IMR-90 (cell line): ENCODE results near the gene CDC20B. TPM values are rescaled to one million over a fixed set of nuclear protein-coding genes. Genes with fewer than 3 reads are reported as not detected.

ENCODE experiments used
- ATAC-seq: fragments of 200-7000 bp; cut with Tn5 transposase; 2 replicates; pipeline ENCODE4 v1.9.1; 2020; ENCODE audit warnings: low read depth, mild to moderate bottlenecking, moderate library complexity
- BruUV-seq: library from RNA; stranded (reverse); fragments of 400-500 nt; replicated peaks from 2 replicates; lab custom pipeline; 2021; lab: Mats Ljungman, UMichigan
- CTCF ChIA-PET: fragments of 300-600 bp; formaldehyde crosslinking; extraction: SDS; loops from one replicate; lab custom pipeline; 2021; ENCODE audit warnings: antibody characterized with exemption; lab: Yijun Ruan, JAX
- POLR2A ChIA-PET: fragments of 300-600 bp; sonication (Branson Sonifier 250); formaldehyde crosslinking; loops from one replicate; lab custom pipeline; 2022; ENCODE audit warnings: antibody characterized with exemption; ENCODE audit not compliant: unreplicated experiment; lab: Charles Lee
- DNase-seq: peaks from one replicate; pipeline ENCODE4 v3.0.0; 2013
- H2AFZ ChIP-seq: replicated peaks from 2 replicates; pipeline ENCODE3; 2013; ENCODE audit warnings: low read length, mild to moderate bottlenecking; ENCODE audit not compliant: poor library complexity
- H2AK5ac ChIP-seq: 2 replicates; pipeline ENCODE4 v1.6.1; 2013; ENCODE audit warnings: low read depth, low read length, inconsistent platforms
- H2AK9ac ChIP-seq: replicated peaks from 2 replicates; pipeline ENCODE3; 2013; ENCODE audit warnings: mild to moderate bottlenecking, low read depth, low read length, moderate library complexity; ENCODE audit not compliant: poor library complexity
- H2BK120ac ChIP-seq: 2 replicates; pipeline ENCODE4 v1.6.1; 2013; ENCODE audit warnings: low read depth, low read length, inconsistent platforms
- H2BK15ac ChIP-seq: 3 replicates; pipeline ENCODE4 v1.6.1; 2013; ENCODE audit warnings: low read depth, low read length, inconsistent platforms
- H2BK20ac ChIP-seq: 2 replicates; pipeline ENCODE4 v1.6.1; 2013; ENCODE audit warnings: low read depth, mild to moderate bottlenecking, inconsistent platforms, low read length, moderate library complexity
- H2BK5ac ChIP-seq: 2 replicates; pipeline ENCODE4 v1.6.1; 2013; ENCODE audit warnings: mild to moderate bottlenecking, low read depth, low read length, inconsistent platforms; ENCODE audit not compliant: poor library complexity, severe bottlenecking
- H3K14ac ChIP-seq: replicated peaks from 2 replicates; pipeline ENCODE4 v1.6.1; 2013; ENCODE audit warnings: low read depth, low read length, inconsistent platforms
- H3K18ac ChIP-seq: 2 replicates; pipeline ENCODE4 v1.6.1; 2013; ENCODE audit warnings: low read depth, low read length, control low read depth
- H3K23ac ChIP-seq: 2 replicates; pipeline ENCODE4 v1.6.1; 2013; ENCODE audit warnings: low read depth, low read length, inconsistent platforms
- H3K27ac ChIP-seq: 2 replicates; pipeline ENCODE4 v1.5.1; 2013; ENCODE audit warnings: mild to moderate bottlenecking, control low read depth, low read length; ENCODE audit not compliant: insufficient read depth
- H3K27me3 ChIP-seq: 2 replicates; pipeline ENCODE4 v1.6.1; 2013; ENCODE audit warnings: low read length; ENCODE audit not compliant: control insufficient read depth, insufficient read depth
- H3K36me3 ChIP-seq: 2 replicates; pipeline ENCODE4 v1.6.1; 2013; ENCODE audit warnings: low read length, mixed read lengths; ENCODE audit not compliant: control insufficient read depth, insufficient read depth
- H3K4ac ChIP-seq: 2 replicates; pipeline ENCODE4 v1.6.1; 2013; ENCODE audit warnings: low read depth, low read length, inconsistent platforms
- H3K4me1 ChIP-seq: 2 replicates; pipeline ENCODE4 v1.6.1; 2013; ENCODE audit warnings: low read length, mixed read lengths; ENCODE audit not compliant: control insufficient read depth, insufficient read depth
- H3K4me2 ChIP-seq: 2 replicates; pipeline ENCODE4 v1.6.1; 2013; ENCODE audit warnings: low read depth, mild to moderate bottlenecking, control low read depth, low read length, moderate library complexity
- H3K4me3 ChIP-seq: 2 replicates; pipeline ENCODE4 v1.5.1; 2013; ENCODE audit warnings: low read depth, mild to moderate bottlenecking, control low read depth, low read length, moderate library complexity; ENCODE audit not compliant: insufficient read depth
- H3K56ac ChIP-seq: 2 replicates; pipeline ENCODE4 v1.6.1; 2013; ENCODE audit warnings: low read length, inconsistent platforms; ENCODE audit not compliant: insufficient read depth; ENCODE audit errors: extremely low read depth
- H3K79me1 ChIP-seq, 2 experiments: 2 replicates each; pipeline ENCODE4 v1.6.1; 2013; ENCODE audit warnings: low read length in 2 of 2, inconsistent platforms in 1 of 2, low read depth in 1 of 2
- H3K9ac ChIP-seq: 2 replicates; pipeline ENCODE4 v1.6.1; 2013; ENCODE audit warnings: low read depth, low read length, control low read depth
- H3K9me1 ChIP-seq: 2 replicates; pipeline ENCODE4 v1.6.1; 2013; ENCODE audit warnings: low read length, inconsistent platforms; ENCODE audit not compliant: insufficient read depth
- H3K9me3 ChIP-seq: 2 replicates; pipeline ENCODE4 v1.6.1; 2013; ENCODE audit warnings: low read length; ENCODE audit not compliant: control insufficient read depth, insufficient read depth
- H4K20me1 ChIP-seq: 2 replicates; pipeline ENCODE4 v1.6.1; 2013; ENCODE audit warnings: low read length, inconsistent platforms; ENCODE audit not compliant: insufficient read depth
- H4K5ac ChIP-seq: 2 replicates; pipeline ENCODE4 v1.6.1; 2013; ENCODE audit warnings: mild to moderate bottlenecking, low read depth, low read length, control low read depth
- H4K8ac ChIP-seq, 2 experiments: 2 replicates each; pipeline ENCODE4 v1.6.1; 2013; ENCODE audit warnings: low read depth in 2 of 2, low read length in 2 of 2, control low read depth in 1 of 2, inconsistent platforms in 1 of 2
- H4K91ac ChIP-seq: 2 replicates; pipeline ENCODE4 v1.6.1; 2013; ENCODE audit warnings: low read depth, low read length, inconsistent platforms; ENCODE audit not compliant: insufficient read depth
- FOS ChIP-seq: fragments of 150-350 bp; IDR thresholded peaks from 2 replicates; pipeline ENCODE4 v1.6.1; 2016; ENCODE audit warnings: low read depth, low read length
- MAFK ChIP-seq: IDR thresholded peaks from 2 replicates; pipeline ENCODE4 v1.6.1; 2012; ENCODE audit warnings: low read depth, low read length, improper control_type of control experiment
- MXI1 ChIP-seq: IDR thresholded peaks from 2 replicates; pipeline ENCODE4 v1.6.1; 2012; ENCODE audit warnings: low read depth, mild to moderate bottlenecking, low read length, moderate library complexity, borderline replicate concordance
- RAD21 ChIP-seq: IDR thresholded peaks from 2 replicates; pipeline ENCODE4 v1.6.1; 2012; ENCODE audit warnings: low read length, improper control_type of control experiment
- RCOR1 ChIP-seq: IDR thresholded peaks from 2 replicates; pipeline ENCODE4 v1.6.1; 2012; ENCODE audit warnings: mild to moderate bottlenecking, low read length, improper control_type of control experiment; ENCODE audit not compliant: insufficient replicate concordance
- RFX5 ChIP-seq: IDR thresholded peaks from 2 replicates; pipeline ENCODE4 v1.8.0; 2012; ENCODE audit warnings: low read depth, mild to moderate bottlenecking, low read length, moderate library complexity
- WGBS, 2 experiments: methylation state at CpG; one replicate each; pipeline versions ENCODE4 v1.1.5 to v1.1.7; 2013; ENCODE audit warnings: missing lambda C conversion rate in 2 of 2; ENCODE audit not compliant: insufficient read length in 1 of 2; ENCODE audit errors: extremely low coverage in 2 of 2; 5-methylcytosine and 5-hydroxymethylcytosine counted together
- dilution Hi-C: fragments of 300-500 bp; cut with HindIII; formaldehyde crosslinking; loops from one replicate; pipeline ENCODE4 v1.14.3; 2018; ENCODE audit warnings: low sequenced_read_pairs; ENCODE audit not compliant: unreplicated experiment
- in situ Hi-C: fragments of 300-500 bp; cut with MboI; formaldehyde crosslinking; loops from 3 replicates; pipeline ENCODE4 v1.14.3; 2019; ENCODE audit warnings: low sequenced_read_pairs, inconsistent platforms, mixed read lengths
- intact Hi-C: fragments of 100-400 bp; cut with micrococcal nuclease; formaldehyde crosslinking; loops from 2 replicates; pipeline ENCODE4 v1.10.0; 2022
- polyA plus RNA-seq, 3 experiments: library from polyadenylated mRNA; depleted of rRNA; stranded (reverse); fragments of >200 nt; gene quantifications; 2 replicates each; pipeline ENCODE4 v1.2.3, GENCODE V29; 2012; ENCODE audit warnings: low replicate concordance in 1 of 3
- total RNA-seq: library from RNA; depleted of rRNA; stranded (reverse); fragments of >200 nt; gene quantifications from 2 replicates; pipeline ENCODE4 v1.2.3, GENCODE V29; 2012
- TF ChIP-seq, protein P1 (sequence below): fragments of 150-350 bp; IDR thresholded peaks from 2 replicates; pipeline ENCODE4 v1.6.1; 2017; ENCODE audit warnings: mild to moderate bottlenecking, antibody characterized with exemption, low read length, low read depth
- TF ChIP-seq, protein P2 (sequence below): conservative IDR thresholded peaks from 2 replicates; pipeline ENCODE4 v1.5.1; 2012; ENCODE audit warnings: mild to moderate bottlenecking, low read depth, low read length, improper control_type of control experiment

The CDC20B gene
- total and polyA plus RNA-seq, 2 of the 4 experiments (the other 2 are of a cell fraction) = not detected

- Histone ChIP-seq H3K27me3 (peaks cover 25% of the 10 kb centered on the region), H4K20me1 (no peaks in the 10 kb centered on the region), H2BK15ac (no peak overlapping the region), H3K56ac (no peak overlapping the region), H3K23ac (no peak overlapping the region), H3K27ac (no peak overlapping the region), H3K14ac (no peak overlapping the region), H2AK9ac (no peak overlapping the region), H2BK20ac (no peak overlapping the region), H2BK120ac (no peak overlapping the region), H3K4ac (no peak overlapping the region), H4K5ac (no peak overlapping the region), H4K8ac (no peak overlapping the region), H3K9me1 (no peaks in the 10 kb centered on the region), H4K91ac (no peak overlapping the region), H3K4me3 (no peak overlapping the region), H2BK5ac (no peak overlapping the region), H3K4me1 (no peaks in the 10 kb centered on the region), H3K9me3 (no peaks in the 10 kb centered on the region), H3K79me1 (no peaks in the 10 kb centered on the region), H2AFZ (no peak overlapping the region), H3K36me3 (no peaks in the 10 kb centered on the region), H3K18ac (no peak overlapping the region), H2AK5ac (no peak overlapping the region), H3K9ac (no peak overlapping the region), H3K4me2 (no peak overlapping the region)
- ATAC-seq (no peak), DNase-seq (no peak)
- in situ Hi-C loops (no loop called here), intact Hi-C loops (no loop called here), dilution Hi-C loops (no loop called here)
- no CpG with 5 or more reads among the region's 2 CpGs for WGBS, 2 experiments
- TF ChIP-seq RAD21 (no peak), RFX5 (no peak), FOS (no peak), RCOR1 (no peak), MXI1 (no peak), MAFK (no peak)
- TF ChIP-seq, protein P1, sequence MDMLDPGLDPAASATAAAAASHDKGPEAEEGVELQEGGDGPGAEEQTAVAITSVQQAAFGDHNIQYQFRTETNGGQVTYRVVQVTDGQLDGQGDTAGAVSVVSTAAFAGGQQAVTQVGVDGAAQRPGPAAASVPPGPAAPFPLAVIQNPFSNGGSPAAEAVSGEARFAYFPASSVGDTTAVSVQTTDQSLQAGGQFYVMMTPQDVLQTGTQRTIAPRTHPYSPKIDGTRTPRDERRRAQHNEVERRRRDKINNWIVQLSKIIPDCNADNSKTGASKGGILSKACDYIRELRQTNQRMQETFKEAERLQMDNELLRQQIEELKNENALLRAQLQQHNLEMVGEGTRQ = no peak
- TF ChIP-seq, protein P2, sequence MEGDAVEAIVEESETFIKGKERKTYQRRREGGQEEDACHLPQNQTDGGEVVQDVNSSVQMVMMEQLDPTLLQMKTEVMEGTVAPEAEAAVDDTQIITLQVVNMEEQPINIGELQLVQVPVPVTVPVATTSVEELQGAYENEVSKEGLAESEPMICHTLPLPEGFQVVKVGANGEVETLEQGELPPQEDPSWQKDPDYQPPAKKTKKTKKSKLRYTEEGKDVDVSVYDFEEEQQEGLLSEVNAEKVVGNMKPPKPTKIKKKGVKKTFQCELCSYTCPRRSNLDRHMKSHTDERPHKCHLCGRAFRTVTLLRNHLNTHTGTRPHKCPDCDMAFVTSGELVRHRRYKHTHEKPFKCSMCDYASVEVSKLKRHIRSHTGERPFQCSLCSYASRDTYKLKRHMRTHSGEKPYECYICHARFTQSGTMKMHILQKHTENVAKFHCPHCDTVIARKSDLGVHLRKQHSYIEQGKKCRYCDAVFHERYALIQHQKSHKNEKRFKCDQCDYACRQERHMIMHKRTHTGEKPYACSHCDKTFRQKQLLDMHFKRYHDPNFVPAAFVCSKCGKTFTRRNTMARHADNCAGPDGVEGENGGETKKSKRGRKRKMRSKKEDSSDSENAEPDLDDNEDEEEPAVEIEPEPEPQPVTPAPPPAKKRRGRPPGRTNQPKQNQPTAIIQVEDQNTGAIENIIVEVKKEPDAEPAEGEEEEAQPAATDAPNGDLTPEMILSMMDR = no peak
- ChIA-PET POLR2A (no interaction called here), CTCF (no interaction called here)
- no TSS peak for BruUV-seq
Measured at GRCh38 chr5:55072666-55073065, 100.3 kb downstream of the CDC20B start.
